ENCODE measurements around the gene TCF19.

TCF19 gene

GRCh38 chr6:31210741-31211532 is 52.5 kb downstream of the TCF19 start:
- DNase-seq = no peak

Measured in central memory CD4-positive, alpha-beta T cell (primary cell).